GM18505 (cell line): ENCODE results near the gene SPAG7.
"Not testable (repeated sequence)": the region's sequence is repeated elsewhere in the genome, so short reads cannot be mapped to it uniquely, and the experiment has no call there.

Experiments used
- ATAC-seq: cut with Tn5 transposase; IDR thresholded peaks from one replicate; pipeline ENCODE4 v1.9.1; 2021; ENCODE audit not compliant: unreplicated experiment
- POLR2A ChIP-seq: IDR thresholded peaks from 4 replicates; pipeline ENCODE4 v1.6.1; 2011; ENCODE audit warnings: borderline replicate concordance; ENCODE audit not compliant: insufficient read depth, insufficient read length; ENCODE audit errors: extremely low read depth

SPAG7 gene

DNA sequence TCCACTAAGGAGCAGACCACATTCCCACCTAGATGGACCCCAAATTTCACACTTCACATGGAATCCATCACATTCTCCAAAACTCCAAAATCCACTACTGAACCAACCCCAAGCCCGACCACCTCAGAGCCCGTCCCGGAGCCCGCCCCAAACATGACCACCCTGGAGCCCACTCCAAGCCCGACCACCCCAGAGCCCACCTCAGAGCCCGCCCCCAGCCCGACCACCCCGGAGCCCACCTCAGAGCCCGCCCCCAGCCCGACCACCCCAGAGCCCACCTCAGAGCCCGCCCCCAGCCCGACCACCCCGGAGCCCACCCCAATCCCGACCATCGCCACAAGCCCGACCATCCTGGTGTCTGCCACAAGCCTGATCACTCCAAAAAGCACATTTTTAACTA lies 34.0 kb downstream of the SPAG7 start:
- TF ChIP-seq POLR2A, result no peak
- no peak for ATAC-seq

DNA sequence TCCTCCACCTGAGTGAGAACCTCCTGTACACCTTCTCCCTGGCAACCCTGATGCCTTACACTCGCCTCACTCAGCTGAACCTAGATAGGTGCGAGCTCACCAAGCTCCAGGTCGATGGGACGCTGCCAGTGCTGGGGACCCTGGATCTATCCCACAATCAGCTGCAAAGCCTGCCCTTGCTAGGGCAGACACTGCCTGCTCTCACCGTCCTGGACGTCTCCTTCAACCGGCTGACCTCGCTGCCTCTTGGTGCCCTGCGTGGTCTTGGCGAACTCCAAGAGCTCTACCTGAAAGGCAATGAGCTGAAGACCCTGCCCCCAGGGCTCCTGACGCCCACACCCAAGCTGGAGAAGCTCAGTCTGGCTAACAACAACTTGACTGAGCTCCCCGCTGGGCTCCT lies 34.9 kb downstream of the SPAG7 start:
- TF ChIP-seq POLR2A, result no peak
- no peak for ATAC-seq

DNA sequence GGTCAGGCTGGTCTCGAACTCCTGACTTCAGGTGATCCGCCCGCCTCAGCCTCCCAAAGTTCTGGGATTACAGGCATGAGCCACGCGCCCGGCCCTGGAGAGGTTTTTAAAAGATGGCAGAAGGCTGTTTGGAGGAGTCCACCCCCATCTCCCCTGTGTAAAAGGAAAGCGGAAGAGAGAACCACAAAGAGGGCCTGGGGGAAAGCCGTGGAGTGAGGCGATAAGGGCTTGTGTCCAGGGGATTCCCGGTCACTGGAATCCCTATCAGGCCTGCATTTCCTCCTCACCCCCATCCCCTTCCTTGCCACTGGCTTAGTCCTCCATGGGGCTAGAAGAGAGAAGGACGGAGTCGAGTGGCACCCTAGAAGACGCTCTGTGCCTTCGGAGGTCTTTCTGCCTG lies 35.7 kb downstream of the SPAG7 start, which contains the start of gene GP1BA:
GP1BA (plus strand) TSS at position 315 of the 400 bp plus-strand sequence. CDS start 328 bp downstream, outside the sequence.
- ATAC-seq, result no peak
- peak; percentile 8 for TF ChIP-seq POLR2A

DNA sequence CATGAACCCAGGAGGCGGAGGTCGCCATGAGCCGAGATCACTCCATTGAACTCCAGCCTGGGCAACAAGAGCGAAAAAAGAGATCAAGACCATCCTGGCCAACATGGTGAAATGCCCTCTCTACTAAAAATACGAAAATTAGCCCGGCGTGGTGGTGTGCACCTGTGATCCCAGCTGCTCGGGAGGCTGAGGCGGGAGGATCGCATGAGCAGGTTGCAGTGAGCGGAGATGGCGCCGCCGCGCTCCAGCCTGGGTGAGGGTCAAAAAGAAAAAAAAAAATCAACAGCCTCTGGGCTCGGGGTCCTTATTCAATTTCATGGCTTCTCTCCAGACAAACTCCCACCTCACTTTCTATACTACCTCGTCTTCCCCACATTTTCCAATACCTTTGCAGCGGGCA lies 38.7 kb downstream of the SPAG7 start:
- no peak for TF ChIP-seq POLR2A
- ATAC-seq, result no peak

DNA sequence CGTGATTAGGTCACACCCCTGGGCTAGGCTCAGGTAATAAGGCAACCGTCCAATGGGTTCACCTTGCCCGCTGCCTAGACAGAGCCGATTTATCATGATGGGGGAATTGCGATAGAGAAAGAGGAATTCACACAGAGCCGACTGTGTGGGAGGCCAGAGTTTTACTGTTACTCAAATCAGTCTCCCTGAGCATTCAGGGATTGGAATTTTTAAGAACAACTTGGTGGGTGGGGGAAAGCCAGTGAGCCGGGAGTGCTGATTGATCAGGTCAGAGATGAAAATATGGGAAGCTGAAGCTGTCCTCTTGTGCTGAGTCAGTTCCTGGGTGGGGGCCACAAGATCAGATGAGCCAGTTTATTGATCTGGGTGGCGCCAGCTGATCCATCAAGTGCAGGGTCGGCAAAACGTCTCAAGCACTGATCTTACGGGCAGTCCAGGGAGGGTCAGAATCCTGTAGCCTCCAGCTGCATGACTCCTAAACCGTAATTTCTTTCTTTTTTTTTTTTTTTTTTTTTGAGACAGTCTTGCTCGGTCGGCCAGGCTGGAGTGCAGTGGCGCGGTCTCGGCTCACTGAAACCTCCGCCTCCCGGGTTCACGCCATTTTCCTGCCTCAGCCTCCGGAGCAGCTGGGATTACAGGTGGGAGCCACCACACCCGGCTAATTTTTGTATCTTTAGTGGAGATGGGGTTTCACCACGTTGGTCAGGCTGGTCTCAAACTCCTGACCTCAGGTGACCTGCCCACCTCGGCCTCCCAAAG lies 40.9 kb downstream of the SPAG7 start:
- ATAC-seq, result not testable (repeated sequence)

DNA sequence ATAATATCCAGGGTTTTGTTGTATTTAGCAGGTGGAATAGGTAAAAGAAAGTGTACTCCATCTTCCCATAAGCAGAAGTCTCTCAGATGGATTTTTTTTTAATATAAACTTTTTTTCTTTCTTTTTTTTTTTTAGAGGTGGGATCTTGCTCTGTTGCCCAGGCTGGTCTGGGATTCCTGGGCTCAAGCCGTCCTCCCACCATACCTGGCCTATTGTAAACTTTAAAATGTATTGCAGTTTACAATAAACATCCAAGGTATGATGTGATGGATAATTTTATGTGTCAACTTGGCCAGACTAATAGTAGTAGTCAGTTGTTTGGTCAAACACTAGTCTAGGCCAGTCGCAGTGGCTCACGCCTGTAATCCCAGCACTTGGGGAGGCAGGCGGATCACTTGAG lies 46.3 kb downstream of the SPAG7 start:
- TF ChIP-seq POLR2A, result no peak
- ATAC-seq, result no peak

DNA sequence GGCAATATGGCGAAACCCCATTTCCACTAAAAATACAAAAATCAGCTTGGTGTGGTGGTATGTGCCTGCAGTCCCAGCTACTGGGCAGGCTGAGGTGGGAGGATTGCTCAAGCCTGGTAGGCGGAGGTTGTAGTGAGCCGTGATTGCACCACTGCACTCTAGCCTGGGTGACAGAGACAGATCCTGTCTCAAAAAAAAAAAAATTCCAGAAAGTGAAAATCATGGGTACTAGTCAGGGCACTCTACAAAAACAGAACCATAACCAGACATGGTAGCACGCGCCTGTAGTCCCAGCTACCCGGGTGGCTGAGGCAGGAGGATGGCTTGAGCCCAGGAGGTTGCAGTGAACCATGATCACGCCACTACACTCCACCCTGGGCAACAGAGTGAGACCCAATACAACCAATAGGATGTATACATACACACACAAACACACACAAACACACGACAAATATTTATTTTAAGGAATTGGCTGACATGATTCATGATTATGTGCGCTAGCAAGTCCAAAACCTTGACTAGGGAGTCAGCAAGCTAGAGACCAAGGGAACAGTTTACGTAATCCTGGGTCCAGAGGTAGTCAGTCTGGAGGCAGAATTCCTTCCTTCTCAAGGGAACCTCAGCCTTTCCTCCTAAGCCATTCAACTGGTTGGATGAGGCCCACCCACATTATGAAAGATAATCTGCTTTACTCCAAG lies 47.1 kb downstream of the SPAG7 start:
- no peak for TF ChIP-seq POLR2A
- ATAC-seq, result no peak

DNA sequence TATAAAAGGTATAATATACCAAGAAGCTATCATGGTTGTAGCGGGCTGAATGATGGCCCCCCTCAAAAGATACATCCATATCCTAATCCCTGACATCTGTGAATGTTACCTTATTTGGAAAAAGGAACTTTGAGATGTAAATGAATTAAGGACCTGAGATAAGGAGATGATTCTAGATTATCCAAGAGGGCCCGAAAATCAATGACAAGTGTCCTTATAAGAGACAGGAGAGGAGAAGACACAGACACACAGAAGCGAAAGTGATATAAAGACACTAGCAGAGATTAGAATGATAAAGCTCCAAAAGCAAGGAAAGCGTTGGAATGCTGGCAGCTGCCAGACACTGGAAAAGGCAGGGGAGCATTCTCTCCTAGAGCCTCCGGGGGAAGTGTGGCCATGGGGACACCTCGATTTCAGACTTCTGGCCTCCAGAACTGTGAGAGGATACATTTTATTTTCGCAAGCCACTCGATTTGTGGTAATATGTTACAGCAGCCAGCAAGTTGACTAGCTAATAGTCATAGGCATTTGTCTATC lies 48.0 kb downstream of the SPAG7 start:
- no peak for TF ChIP-seq POLR2A
- ATAC-seq, result no peak

DNA sequence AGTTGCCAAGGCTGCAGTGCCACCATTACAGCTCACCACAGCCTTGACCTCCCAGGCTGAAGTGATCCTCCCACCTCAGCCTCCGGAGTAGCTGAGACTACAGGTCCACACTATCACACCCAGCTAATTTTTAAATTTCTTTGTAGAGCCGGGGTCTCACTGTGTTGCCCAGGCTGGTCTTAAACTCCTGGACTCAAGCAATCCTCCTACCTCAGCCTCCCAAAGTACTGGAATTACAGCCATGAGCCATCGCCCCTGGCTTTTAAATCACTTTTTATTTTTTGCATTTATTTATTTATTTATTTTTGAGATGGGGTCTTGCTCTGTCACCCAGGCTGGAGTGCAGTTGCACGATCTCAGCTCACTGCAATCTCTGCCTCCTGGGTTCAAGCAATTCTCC lies 53.1 kb downstream of the SPAG7 start:
- not testable (repeated sequence) for ATAC-seq

DNA sequence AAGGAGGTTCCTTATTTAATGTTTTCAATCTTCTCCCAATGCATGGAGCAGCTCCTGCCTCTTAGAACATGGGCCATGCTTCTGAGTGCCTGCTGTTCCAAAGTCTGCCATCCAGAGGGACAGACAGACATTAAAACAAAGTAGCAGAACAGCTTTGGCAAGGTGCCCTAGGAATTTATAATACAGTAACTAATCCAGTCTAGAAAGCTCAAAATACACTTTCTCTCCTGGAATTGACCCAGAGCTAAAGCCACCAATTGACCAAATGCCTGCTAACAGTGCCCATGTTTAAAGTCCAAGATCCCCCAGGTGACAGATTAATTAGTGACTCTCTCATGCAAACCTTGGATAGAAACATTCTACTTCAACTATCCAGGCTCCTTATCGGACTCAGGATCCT lies 53.6 kb downstream of the SPAG7 start:
- ATAC-seq, result no peak
- TF ChIP-seq POLR2A, result no peak
